ENCODE measurements around the gene LENG8. TPM values are rescaled to one million over a fixed set of nuclear protein-coding genes. Genes with fewer than 3 reads are reported as not detected.
"Not testable (repeated sequence)": the region's sequence is repeated elsewhere in the genome, so short reads cannot be mapped to it uniquely, and the experiment has no call there.

The LENG8 gene
- total RNA-seq, 2 experiments from 2014 or later: 156 to 221 TPM

DNA sequence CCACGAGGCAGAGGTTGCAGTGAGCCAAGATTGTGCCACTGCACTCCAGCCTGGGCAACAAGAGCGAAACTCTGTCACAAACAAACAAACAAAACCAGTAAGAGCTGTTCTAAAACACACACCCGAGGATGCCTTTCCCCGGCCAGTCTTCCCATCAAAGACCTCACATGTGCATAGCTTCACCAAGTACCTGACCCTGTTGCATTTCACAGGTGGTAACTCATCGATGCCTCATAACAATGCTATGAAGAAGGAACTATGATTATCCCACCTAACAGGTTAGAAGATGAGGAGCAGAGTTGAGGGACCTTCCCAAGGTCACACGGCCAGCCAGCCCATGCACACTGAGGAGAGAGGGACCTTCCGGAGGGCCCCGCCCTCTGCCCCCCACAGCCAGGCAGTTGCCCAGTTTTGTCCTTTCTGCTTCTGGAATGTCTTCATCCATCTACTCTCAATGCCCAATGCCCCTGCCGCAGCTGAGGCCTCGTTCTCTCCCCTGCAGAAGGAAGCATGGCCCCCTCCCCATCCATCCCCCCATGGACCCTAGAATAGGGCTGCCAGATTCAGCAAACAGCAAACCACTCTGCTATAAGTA lies 16.8 kb upstream of the LENG8 start:
- POLR2A ChIA-PET: no interaction called here
- CTCF ChIA-PET: no interaction called here
- intact Hi-C loops (cut with DNase I, micrococcal nuclease): no loop called here
- no peaks in the 10 kb centered on the region for H3K36me3 Mint-ChIP-seq (ENCODE audit: low read depth)
- peaks cover 10% of the 10 kb centered on the region for H3K4me1 Mint-ChIP-seq
- no peak overlapping the region for H3K27ac Mint-ChIP-seq
- no peaks in the 10 kb centered on the region for H3K9me3 Mint-ChIP-seq (ENCODE audit: low read depth)
- DNase-seq: no peak
- H3K27me3 Mint-ChIP-seq: peaks cover 9% of the 10 kb centered on the region
- ATAC-seq: no peak
- no peak overlapping the region for H3K4me3 Mint-ChIP-seq

GRCh38 chr19:54433697-54434096 lies 15.3 kb upstream of the LENG8 start:
- DNase-seq: no peak
- intact Hi-C loops (cut with DNase I, micrococcal nuclease): no loop called here
- Mint-ChIP-seq H3K4me3 (no peak overlapping the region), H3K27me3 (peaks cover 7% of the 10 kb centered on the region), H3K9me3 (ENCODE audit: low read depth) (no peaks in the 10 kb centered on the region), H3K27ac (no peak overlapping the region), H3K4me1 (peaks cover 12% of the 10 kb centered on the region), H3K36me3 (ENCODE audit: low read depth) (peaks cover 4% of the 10 kb centered on the region)
- CTCF ChIA-PET: interaction anchor here (1.0 kb wide), 1 partner anchor 9 kb away, joined by 3 read pairs; no protein-coding TSS in a partner anchor
- POLR2A ChIA-PET: no interaction called here
- ATAC-seq: no peak

DNA sequence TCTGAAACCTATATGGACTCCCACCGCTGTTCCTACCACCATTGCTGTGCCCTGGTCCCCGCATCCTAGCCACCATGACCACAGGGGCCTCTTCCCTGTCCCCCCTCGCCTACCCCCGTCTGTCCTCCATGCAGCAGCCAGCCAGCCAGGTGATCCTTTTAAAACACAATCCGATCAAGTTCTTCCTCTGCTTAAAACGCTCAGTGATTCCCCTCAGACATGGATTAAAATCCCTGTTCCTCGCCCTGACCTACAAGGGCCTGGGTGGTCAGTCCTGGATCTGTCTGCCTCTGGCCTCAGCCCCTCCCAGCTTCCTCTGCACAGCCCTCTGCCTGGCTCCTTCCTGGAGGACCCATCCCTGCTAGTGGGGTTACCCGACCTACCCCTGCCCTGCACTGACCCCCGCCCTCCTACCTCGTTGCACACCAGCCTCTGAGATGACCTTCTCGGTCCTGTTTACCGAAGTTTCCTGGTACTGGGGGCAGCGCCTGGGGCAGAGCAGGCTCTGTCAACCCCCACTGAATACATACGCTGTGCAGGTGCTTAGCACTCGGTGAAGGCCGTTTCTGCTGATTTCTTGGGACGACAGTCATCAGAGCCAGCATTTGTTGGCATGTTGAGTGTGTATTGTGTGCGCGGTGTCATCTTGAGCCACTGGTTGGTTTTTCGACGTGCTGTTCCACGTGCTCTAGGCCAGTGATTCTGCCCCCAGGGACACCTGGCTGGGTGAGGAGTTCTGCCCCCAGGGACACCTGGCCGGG lies 14.7 kb upstream of the LENG8 start:
- Mint-ChIP-seq H3K9me3 (ENCODE audit: low read depth) (no peaks in the 10 kb centered on the region), H3K4me3 (no peak overlapping the region), H3K27ac (no peak overlapping the region), H3K36me3 (ENCODE audit: low read depth) (peaks cover 7% of the 10 kb centered on the region), H3K4me1 (peaks cover 15% of the 10 kb centered on the region), H3K27me3 (peaks cover 2% of the 10 kb centered on the region)
- ATAC-seq (no peak), DNase-seq (no peak)
- ChIA-PET POLR2A (no interaction called here), CTCF (interaction anchor here (1.0 kb wide), 1 partner anchor 9 kb away, joined by 3 read pairs; no protein-coding TSS in a partner anchor)
- intact Hi-C loops (cut with DNase I, micrococcal nuclease): no loop called here

DNA sequence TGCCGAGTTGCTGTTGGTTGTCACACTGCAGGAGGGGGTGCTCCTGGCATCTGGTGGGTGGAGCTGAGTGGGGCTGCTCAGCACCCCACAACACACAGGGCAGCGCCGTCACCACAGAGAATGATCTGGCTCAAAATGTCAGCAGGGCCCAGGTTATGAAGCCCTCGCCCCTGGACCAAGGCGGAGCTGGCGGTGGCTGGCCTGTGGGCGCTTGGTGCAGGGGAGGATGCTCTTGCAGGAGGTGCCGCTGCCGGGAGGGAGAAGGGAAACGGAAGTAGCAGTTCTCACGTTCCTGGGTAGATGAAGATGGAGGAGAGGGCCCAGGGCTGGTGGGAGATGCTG lies 14.2 kb upstream of the LENG8 start:
- CTCF ChIA-PET: no interaction called here
- Mint-ChIP-seq H3K27me3 (no peaks in the 10 kb centered on the region), H3K36me3 (ENCODE audit: low read depth) (peaks cover 8% of the 10 kb centered on the region), H3K9me3 (ENCODE audit: low read depth) (no peaks in the 10 kb centered on the region), H3K4me3 (no peak overlapping the region), H3K27ac (peak overlapping the region; percentile 47), H3K4me1 (peaks cover 14% of the 10 kb centered on the region)
- intact Hi-C loops (cut with DNase I, micrococcal nuclease): no loop called here
- DNase-seq: no peak
- ATAC-seq: no peak
- POLR2A ChIA-PET: no interaction called here

GRCh38 chr19:54435551-54436016 lies 13.4 kb upstream of the LENG8 start:
- Mint-ChIP-seq H3K36me3 (ENCODE audit: low read depth) (peaks cover 8% of the 10 kb centered on the region), H3K4me1 (peaks cover 14% of the 10 kb centered on the region), H3K9me3 (ENCODE audit: low read depth) (no peaks in the 10 kb centered on the region), H3K27ac (no peak overlapping the region), H3K4me3 (no peak overlapping the region), H3K27me3 (no peaks in the 10 kb centered on the region)
- ChIA-PET POLR2A (no interaction called here), CTCF (no interaction called here)
- intact Hi-C loops (cut with DNase I, micrococcal nuclease): no loop called here
- no peak for DNase-seq
- no peak for ATAC-seq

DNA sequence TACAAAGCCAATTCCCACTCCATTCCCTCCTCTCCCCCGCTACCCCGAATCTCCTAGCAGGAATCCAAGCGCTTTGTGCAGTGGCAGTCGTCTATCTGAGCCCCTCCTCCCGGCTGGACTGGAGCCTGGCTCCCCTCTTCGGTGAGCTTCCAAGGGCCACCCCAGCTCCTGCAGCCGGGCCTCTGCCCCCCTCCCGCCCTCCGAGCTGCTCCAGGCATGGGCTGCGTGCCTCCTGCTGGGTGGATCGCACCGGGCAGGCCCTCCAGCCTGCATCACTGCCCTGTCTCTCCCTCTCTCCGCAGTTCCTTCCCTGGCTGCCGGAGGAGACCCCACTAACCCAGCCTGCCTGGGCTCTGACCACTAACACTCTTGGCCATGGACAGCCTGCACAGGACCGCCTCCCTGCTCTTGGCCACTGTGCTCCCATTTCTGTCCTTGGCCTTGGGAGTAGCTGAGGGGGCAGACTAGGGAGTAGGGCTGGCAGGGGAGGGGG lies 12.9 kb upstream of the LENG8 start:
- Mint-ChIP-seq H3K9me3 (ENCODE audit: low read depth) (no peaks in the 10 kb centered on the region), H3K27ac (no peak overlapping the region), H3K27me3 (no peaks in the 10 kb centered on the region), H3K4me1 (peaks cover 14% of the 10 kb centered on the region), H3K4me3 (no peak overlapping the region), H3K36me3 (ENCODE audit: low read depth) (peaks cover 11% of the 10 kb centered on the region)
- ChIA-PET POLR2A (no interaction called here), CTCF (no interaction called here)
- ATAC-seq: no peak
- intact Hi-C loops (cut with DNase I, micrococcal nuclease): no loop called here
- no peak for DNase-seq

DNA sequence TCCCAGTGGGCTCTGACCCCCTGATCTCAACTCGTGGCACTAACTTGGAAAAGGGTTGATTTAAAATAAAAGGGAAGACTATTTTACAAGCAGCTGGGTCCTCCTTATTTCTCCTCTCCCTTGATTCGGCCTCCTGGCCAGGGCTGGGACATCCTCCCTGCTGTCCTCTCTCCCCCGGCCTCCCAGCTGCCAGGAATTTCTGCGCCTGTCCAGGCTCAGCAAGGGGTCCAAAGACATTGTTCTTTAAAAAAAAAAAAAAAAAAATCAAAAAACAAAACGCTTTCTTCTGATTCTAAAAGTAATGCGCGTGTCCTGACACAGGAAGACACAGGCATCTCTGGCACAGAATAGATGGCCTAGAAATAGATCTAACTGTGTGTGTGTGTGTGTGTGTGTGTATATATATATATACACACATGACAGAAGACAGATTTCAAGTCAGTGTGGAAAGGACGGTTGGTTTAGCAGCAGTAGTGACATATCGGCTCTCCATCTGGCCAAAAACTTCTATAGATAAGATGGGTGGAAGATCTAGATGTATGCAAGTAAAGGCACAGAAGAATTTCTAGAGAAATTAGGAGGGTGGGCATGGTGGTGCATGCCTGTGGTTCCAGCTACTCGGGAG lies 12.3 kb upstream of the LENG8 start:
- H3K36me3 Mint-ChIP-seq (ENCODE audit: low read depth): peaks cover 11% of the 10 kb centered on the region
- ChIA-PET CTCF (interaction anchor here (1.2 kb wide), 1 partner anchor 168 kb away, joined by 3 read pairs; no protein-coding TSS in a partner anchor), POLR2A (no interaction called here)
- no peaks in the 10 kb centered on the region for H3K9me3 Mint-ChIP-seq (ENCODE audit: low read depth)
- no peak overlapping the region for H3K4me3 Mint-ChIP-seq
- H3K27me3 Mint-ChIP-seq: no peaks in the 10 kb centered on the region
- ATAC-seq (no peak), DNase-seq (no peak)
- H3K27ac Mint-ChIP-seq: no peak overlapping the region
- peaks cover 14% of the 10 kb centered on the region for H3K4me1 Mint-ChIP-seq
- intact Hi-C loops (cut with DNase I, micrococcal nuclease): no loop called here

DNA sequence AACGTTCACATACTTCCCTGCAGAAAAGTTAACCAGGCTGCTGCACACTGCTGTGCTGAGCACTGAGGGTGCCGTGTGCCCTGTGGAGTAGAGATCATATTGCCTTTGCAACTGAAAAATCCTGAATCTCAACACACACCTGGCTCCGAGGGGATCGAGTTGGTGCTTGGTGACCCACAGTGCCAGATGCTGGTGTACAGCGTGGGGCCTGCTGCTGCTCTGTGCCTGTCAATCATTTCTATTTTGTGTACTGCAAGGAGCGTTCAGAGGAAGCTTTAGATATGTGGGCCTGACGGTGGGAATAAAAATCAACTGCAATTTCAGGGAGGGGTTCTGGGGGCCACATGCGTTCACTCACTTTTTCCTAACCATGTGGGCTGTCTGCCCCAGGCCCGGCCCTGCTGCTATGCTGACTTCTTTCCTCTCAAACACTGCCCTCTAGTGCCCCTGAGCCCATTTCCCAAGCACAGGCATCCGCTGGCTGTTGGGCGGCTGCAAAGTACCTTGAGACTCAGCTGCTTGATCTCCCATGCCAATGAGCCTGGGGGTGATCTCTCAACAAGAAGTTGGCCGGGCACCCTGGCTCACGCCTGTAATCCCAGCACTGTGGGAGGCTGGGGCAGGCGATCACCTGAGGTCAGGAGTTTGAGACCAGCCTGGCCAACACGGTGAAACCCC lies 9.7 kb upstream of the LENG8 start:
- intact Hi-C loops (cut with DNase I, micrococcal nuclease): no loop called here

GRCh38 chr19:54440641-54441040 lies 8.4 kb upstream of the LENG8 start:
- ChIA-PET CTCF (interaction anchor here (1.0 kb wide), 1 partner anchor 175 kb away, joined by 3 read pairs; no protein-coding TSS in a partner anchor), POLR2A (no interaction called here)
- Mint-ChIP-seq H3K36me3 (ENCODE audit: low read depth) (peaks cover 29% of the 10 kb centered on the region), H3K27ac (no peak overlapping the region), H3K4me3 (no peak overlapping the region), H3K27me3 (no peaks in the 10 kb centered on the region), H3K4me1 (peaks cover 9% of the 10 kb centered on the region), H3K9me3 (ENCODE audit: low read depth) (no peaks in the 10 kb centered on the region)
- intact Hi-C loops (cut with DNase I, micrococcal nuclease): no loop called here
- no peak for DNase-seq
- ATAC-seq: no peak

More for the DNA sequence above, 9.7 kb upstream of the LENG8 start:
- CTCF ChIA-PET: interaction anchor here (1.0 to 2.4 kb wide), 6 partner anchors 9 to 173 kb away, joined by 3 to 10 read pairs (median 4); partner anchors contain the start of genes LENG8, LENG9 and TTYH1
- H3K9me3 Mint-ChIP-seq (ENCODE audit: low read depth): no peaks in the 10 kb centered on the region
- no peak overlapping the region for H3K27ac Mint-ChIP-seq
- H3K4me1 Mint-ChIP-seq: peaks cover 16% of the 10 kb centered on the region
- POLR2A ChIA-PET: no interaction called here
- H3K36me3 Mint-ChIP-seq (ENCODE audit: low read depth): peaks cover 22% of the 10 kb centered on the region
- ATAC-seq (peak; percentile 80), DNase-seq (peak; percentile 66)
- H3K27me3 Mint-ChIP-seq: no peaks in the 10 kb centered on the region
- H3K4me3 Mint-ChIP-seq: no peak overlapping the region

GRCh38 chr19:54444737-54445136 lies 4.3 kb upstream of the LENG8 start:
- ATAC-seq: no peak
- CTCF ChIA-PET: no interaction called here
- H3K4me3 Mint-ChIP-seq: no peak overlapping the region
- no peak for DNase-seq
- H3K36me3 Mint-ChIP-seq (ENCODE audit: low read depth): peaks cover 29% of the 10 kb centered on the region
- peaks cover 14% of the 10 kb centered on the region for H3K4me1 Mint-ChIP-seq
- H3K9me3 Mint-ChIP-seq (ENCODE audit: low read depth): no peaks in the 10 kb centered on the region
- H3K27me3 Mint-ChIP-seq: no peaks in the 10 kb centered on the region
- POLR2A ChIA-PET: no interaction called here
- intact Hi-C loops (cut with DNase I, micrococcal nuclease): loop anchor here in 1 of 2 experiments (5.0 kb wide), 1 partner anchor 1868 kb away; the partner anchor contains the start of gene ZSCAN5A
- H3K27ac Mint-ChIP-seq: no peak overlapping the region

- H3K4me3 Mint-ChIP-seq; H3K27me3 Mint-ChIP-seq; H3K9me3 Mint-ChIP-seq (ENCODE audit: low read depth); ATAC-seq; DNase-seq; H3K27ac Mint-ChIP-seq; POLR2A ChIA-PET: not testable (repeated sequence)
- Mint-ChIP-seq H3K4me1 (peaks cover 27% of the 10 kb centered on the region), H3K36me3 (ENCODE audit: low read depth) (peaks cover 39% of the 10 kb centered on the region)
- intact Hi-C loops (cut with DNase I, micrococcal nuclease): loop anchor here in 1 of 2 experiments (5.0 kb wide), 1 partner anchor 1866 kb away; the partner anchor contains the start of gene ZSCAN5A
- CTCF ChIA-PET: interaction anchor here (1.2 kb wide), 1 partner anchor 55 kb away, joined by 3 read pairs; no protein-coding TSS in a partner anchor
Measured at GRCh38 chr19:54446349-54446748, 2.6 kb upstream of the LENG8 start.
